Esophagus squamous epithelium (tissue), 4 donors: ENCODE results near the gene GLYATL2.

Source experiments
- CTCF ChIP-seq, 6 experiments: fragments of 450-650 bp in 4 of 6; fragments of 200-600 bp in 2 of 6; sonication (generic) in 2 of 6; IDR thresholded peaks; one replicate each; pipeline ENCODE4 v1.5.1; 2016 to 2019; ENCODE audit warnings: antibody characterized with exemption in 6 of 6, mild to moderate bottlenecking in 4 of 6, moderate library complexity in 4 of 6
- POLR2A ChIP-seq, 4 donors: fragments of 450-650 bp; IDR thresholded peaks; one replicate each; pipeline ENCODE4 v1.6.1; 2017; ENCODE audit warnings: antibody characterized with exemption in 4 of 4, mild to moderate bottlenecking in 4 of 4, moderate library complexity in 3 of 4

GRCh38 chr11:58837707-58838388 is 6.7 kb downstream of the GLYATL2 start:
- TF ChIP-seq CTCF (IDR thresholded peaks at IDR 0.05) (no peak), POLR2A (IDR thresholded peaks at IDR 0.05) (no peak)
